ENCODE results near the gene LGALS16.

- TF ChIP-seq, protein P1, sequence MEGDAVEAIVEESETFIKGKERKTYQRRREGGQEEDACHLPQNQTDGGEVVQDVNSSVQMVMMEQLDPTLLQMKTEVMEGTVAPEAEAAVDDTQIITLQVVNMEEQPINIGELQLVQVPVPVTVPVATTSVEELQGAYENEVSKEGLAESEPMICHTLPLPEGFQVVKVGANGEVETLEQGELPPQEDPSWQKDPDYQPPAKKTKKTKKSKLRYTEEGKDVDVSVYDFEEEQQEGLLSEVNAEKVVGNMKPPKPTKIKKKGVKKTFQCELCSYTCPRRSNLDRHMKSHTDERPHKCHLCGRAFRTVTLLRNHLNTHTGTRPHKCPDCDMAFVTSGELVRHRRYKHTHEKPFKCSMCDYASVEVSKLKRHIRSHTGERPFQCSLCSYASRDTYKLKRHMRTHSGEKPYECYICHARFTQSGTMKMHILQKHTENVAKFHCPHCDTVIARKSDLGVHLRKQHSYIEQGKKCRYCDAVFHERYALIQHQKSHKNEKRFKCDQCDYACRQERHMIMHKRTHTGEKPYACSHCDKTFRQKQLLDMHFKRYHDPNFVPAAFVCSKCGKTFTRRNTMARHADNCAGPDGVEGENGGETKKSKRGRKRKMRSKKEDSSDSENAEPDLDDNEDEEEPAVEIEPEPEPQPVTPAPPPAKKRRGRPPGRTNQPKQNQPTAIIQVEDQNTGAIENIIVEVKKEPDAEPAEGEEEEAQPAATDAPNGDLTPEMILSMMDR (IDR thresholded peaks at IDR 0.05; ENCODE audit: borderline replicate concordance, extremely low read depth, low read length, poor library complexity, severe bottlenecking) = no peak
- no peak for TF ChIP-seq EZH2 (IDR thresholded peaks at IDR 0.05; ENCODE audit: borderline replicate concordance, low read depth, low read length, severe bottlenecking)
These were observed 25.7 kb downstream of the LGALS16 start for GRCh38 chr19:39681416-39681815.
